Raji (cell line): ENCODE results near the gene FBXO44.

ENCODE experiments used
- POLR2A ChIP-seq: IDR thresholded peaks from 2 replicates; pipeline ENCODE4 v1.6.1; 2011; ENCODE audit warnings: low read depth, low read length, control low read depth; ENCODE audit not compliant: insufficient read depth

The FBXO44 gene

GRCh38 chr1:11690397-11691301 is 36.0 kb downstream of the FBXO44 start:
- TF ChIP-seq POLR2A: no peak

- TF ChIP-seq POLR2A: no peak
Measured at GRCh38 chr1:11691302-11691914, 36.7 kb downstream of the FBXO44 start, which contains the start of gene DRAXIN. Gene DRAXIN (plus strand): TSS chr1:11691710. CDS start chr1:11706259, 14,549 bp downstream.

- no peak for TF ChIP-seq POLR2A
Measured at GRCh38 chr1:11691928-11692711, 37.4 kb downstream of the FBXO44 start.

GRCh38 chr1:11693024-11693590 is 38.4 kb downstream of the FBXO44 start:
- no peak for TF ChIP-seq POLR2A

- TF ChIP-seq POLR2A: no peak
Measured at GRCh38 chr1:11693917-11694316, 39.2 kb downstream of the FBXO44 start.

- TF ChIP-seq POLR2A: no peak
Measured at GRCh38 chr1:11695861-11696260, 41.2 kb downstream of the FBXO44 start.

GRCh38 chr1:11697188-11697892 is 42.7 kb downstream of the FBXO44 start:
- no peak for TF ChIP-seq POLR2A

- TF ChIP-seq POLR2A: no peak
Measured at GRCh38 chr1:11697893-11698210, 43.2 kb downstream of the FBXO44 start.

GRCh38 chr1:11700601-11701467 is 46.2 kb downstream of the FBXO44 start:
- TF ChIP-seq POLR2A: no peak

- TF ChIP-seq POLR2A: no peak
Measured at GRCh38 chr1:11701551-11701961, 46.9 kb downstream of the FBXO44 start.

GRCh38 chr1:11701981-11702803 is 47.5 kb downstream of the FBXO44 start:
- no peak for TF ChIP-seq POLR2A

GRCh38 chr1:11703357-11704193 is 48.9 kb downstream of the FBXO44 start:
- no peak for TF ChIP-seq POLR2A
